NCI-H1092 (cell line): ENCODE results near the gene ADCYAP1.
"Not testable (repeated sequence)": the region's sequence is repeated elsewhere in the genome, so short reads cannot be mapped to it uniquely, and the experiment has no call there.

Experiments used
- DNase-seq: peaks from one replicate; lab custom pipeline; 2025; lab: John Stamatoyannopoulos, UW

ADCYAP1 gene

DNA sequence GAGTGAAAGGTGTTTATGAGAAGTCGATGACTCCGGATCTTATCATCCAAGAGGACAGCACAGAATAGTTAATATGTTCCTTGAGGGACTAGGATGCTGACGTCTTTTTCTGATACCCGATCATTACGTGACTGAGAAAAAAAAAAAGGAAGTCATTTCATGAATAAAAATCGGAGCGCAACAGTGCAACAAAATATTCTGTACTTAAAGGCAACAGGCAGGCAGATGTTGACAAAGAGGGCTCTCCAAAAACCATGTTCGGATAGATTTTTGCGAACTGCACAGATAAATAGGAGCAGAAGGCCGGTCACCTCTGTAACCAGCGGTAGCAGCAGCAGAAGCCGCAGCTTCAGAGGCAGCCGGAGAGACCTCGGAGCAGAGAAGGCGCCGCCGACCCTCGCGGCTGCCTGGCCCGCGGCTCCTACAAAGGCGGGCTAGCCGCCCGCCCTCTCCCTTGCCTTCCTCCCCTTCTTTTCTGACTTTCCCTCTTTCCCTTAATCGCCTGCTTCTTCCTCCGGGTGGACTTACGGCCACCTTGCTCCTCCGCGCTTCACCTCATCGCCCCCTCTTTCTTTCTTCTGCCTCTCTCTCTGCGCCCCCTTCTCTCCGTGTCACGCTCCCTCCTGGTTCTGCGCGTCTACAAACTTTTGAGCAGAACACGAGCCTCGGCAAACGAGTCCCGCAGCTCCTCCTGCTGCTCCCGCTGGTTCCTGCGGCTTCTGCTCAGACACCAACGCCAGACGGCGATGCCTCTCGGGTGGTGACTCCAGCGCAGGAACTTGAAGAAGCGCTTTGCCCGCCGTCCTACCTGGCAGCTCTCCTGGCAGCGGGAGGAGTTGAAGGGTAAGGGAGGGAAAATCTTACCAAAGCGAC is at the start of gene ADCYAP1:
ADCYAP1 (plus strand) TSS at position 654 of the 873 bp plus-strand sequence. CDS start 516 bp downstream, outside the sequence.
- DNase-seq = peak; percentile 32

DNA sequence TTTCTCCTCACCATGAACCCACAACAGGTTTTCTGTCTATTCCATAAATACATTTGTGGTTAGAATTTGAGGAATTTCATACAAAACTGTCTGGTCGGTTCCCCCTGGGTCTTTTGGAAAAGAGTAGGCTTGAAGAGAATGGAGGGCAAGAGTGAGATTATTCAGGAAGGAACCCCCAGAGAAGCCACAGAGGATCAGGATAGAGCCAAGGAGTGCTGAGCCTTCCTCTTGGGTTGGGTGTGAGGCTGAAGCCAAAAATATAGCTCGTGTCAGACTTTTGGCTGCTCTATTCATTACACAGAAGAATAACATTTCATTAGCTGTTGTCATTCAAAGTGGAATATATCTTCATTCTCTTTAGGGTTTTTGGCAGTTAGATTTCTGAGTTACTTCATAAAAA is 46.7 kb upstream of the ADCYAP1 start:
- DNase-seq = no peak

DNA sequence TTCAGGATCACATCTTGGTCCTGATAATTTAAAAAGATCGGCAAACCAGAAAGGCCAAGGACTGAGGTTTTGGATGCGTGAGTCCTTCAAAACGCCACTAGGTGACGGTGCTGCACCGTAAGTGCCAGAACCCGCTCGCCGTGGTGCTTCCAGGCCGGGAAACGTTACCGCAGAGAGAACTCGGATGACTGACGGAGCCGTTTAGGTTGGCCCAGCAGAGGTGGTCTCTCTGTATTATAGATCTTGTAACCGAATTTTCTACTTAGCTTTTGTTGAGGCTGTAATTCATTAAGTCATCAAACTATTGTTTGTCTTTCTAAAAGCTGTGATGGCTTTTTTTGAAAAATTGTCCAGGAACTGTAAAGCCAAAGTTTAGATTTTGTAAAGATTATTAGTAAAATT is 39.8 kb upstream of the ADCYAP1 start:
- peak; percentile 28 for DNase-seq

DNA sequence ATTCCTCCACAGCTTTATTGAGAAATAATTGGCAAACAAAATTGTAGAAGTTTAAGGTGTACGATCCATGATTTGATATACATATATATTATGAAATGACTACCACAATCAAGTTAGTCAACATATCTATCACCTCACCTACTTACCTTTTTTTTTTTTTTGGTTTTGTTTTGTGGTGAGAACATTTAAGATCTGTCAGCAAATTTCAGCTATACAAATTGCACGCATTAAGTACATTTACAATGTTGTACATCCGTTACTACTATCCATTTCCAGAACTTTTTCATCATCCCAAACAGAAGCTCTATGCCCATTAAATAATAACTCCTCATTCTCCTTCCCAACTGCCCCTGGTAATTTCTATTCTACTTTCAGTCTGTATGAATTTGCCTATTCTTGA is 37.4 kb upstream of the ADCYAP1 start:
- DNase-seq = no peak

DNA sequence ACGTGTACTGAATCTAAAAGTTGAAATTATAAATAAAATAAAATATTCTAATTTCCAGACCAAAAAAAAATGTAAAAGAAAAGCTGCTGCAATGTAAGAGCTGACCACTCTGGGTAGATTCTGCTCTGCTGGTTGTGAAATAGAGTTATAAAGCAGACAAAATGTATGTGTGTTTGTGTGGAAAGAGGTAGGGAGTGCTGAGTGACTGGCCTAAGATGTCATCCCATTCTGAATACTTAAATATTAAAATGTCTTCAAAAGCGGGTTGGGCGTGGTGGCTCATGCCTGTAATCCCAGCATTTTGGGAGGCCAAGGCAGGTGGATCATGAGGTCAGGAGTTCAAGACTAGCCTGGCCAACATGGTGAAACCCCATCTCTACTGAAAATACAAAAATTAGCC is 31.2 kb upstream of the ADCYAP1 start:
- not testable (repeated sequence) for DNase-seq

DNA sequence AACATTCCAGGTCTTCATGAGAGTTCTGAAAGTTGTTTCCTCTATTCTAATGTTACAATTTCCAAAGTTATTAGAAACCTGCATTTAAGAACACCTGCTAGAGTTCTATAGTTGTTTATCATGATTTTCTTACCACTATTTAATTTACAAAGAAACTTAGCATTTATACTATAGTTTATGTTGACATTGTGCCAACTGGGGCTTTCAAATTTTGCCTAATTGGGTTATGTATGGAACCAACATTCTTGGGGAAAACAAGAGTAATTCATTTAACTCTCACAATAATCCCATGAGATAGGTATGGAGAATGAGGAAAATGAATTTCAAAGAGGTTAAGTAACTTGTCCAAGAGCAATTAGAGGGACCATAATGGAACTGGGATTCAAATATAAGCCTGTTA is 28.8 kb upstream of the ADCYAP1 start:
- DNase-seq = no peak

DNA sequence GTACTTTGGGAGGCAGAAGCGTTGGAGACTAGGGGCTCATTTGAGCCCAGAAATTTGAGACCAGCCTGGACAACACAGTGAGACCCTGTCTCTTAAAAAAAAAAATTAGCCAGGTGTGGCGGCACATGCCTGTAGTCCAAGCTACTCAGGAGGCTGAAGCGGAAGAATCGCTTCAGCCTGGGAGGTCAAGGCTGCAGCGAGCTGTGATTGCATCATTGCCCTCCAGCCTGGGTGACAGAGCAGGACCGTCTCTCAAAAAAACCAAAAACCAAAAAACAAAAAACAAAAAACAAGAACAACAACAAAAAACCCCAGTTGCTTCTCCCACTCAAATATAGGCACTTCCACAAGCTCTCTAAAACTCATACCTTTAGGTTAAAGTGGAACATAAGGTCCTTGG is 27.4 kb upstream of the ADCYAP1 start:
- no peak for DNase-seq

DNA sequence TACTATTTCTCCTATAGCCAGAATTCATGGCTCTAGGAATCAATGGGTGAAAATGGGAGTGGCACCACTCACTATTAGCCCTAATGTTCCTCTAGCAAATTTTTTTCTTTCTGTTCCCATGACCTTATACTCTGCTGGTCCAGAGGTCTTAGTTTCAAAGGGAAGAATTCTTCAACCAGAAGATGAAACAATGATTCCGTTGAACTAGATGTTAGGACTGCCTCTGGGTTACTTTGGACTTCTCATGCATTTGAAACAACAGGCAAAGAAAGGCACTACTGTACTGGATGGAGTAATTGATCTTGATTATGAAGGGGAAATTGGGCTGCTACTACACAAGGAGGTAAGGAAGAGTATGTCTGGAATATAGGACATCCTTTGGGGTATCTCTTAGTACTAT is 18.6 kb upstream of the ADCYAP1 start:
- DNase-seq = no peak

DNA sequence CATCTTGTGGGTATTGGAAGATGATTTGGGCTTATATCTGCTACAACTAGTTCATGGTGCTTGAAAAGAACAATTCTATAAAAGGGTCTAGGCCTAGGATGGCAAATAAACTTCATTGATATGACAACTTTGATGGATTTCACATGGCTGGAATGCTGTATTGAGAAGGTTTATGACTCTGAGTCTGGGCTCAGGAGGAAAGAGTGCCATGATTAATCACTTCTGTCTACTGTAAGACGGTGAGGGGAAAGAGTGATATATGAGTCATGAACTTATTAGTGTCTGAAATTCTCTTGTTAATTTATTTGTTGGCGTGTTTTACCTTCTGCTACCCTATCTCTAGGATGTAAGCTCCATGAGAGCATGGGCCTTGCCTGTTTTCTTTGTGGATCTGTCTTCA is 17.0 kb upstream of the ADCYAP1 start:
- DNase-seq = no peak

DNA sequence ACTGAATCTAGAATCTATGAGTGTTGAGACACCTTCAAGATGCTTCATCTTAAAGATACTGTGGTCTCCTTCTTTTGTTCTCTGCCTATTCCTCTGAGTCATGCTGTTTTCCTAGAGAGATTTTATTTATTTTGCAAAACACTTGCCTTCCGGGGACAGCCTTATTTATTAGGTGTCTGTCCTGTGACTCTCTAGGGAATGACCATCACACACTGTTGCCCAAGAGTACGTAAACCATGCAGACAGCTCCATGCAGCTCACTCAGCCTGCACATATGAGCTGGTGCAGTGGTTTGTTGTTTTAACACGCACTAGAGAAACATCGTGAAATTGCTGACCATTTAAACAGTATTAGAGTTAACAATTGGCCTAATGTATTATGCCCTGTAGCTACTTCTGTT is 12.4 kb upstream of the ADCYAP1 start:
- DNase-seq = no peak

DNA sequence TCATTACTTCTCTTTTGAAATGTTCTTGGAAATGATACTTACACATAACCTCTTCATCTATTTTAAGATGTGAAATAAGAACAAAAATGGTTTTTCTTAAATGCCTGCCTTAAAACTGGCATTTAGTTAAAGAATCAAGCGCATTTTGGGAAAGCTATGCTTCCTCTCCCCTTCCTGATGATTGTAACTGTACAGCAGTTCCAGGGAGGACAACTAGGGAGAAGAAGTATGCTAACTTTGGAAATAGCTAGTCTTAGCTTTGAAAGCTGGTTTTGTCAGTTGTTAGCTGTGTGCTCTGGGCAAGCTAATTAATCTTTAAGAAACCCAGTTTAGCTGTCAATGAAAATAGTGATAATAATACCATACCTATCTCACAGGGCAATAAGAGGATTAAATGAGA is 8.4 kb upstream of the ADCYAP1 start:
- no peak for DNase-seq

DNA sequence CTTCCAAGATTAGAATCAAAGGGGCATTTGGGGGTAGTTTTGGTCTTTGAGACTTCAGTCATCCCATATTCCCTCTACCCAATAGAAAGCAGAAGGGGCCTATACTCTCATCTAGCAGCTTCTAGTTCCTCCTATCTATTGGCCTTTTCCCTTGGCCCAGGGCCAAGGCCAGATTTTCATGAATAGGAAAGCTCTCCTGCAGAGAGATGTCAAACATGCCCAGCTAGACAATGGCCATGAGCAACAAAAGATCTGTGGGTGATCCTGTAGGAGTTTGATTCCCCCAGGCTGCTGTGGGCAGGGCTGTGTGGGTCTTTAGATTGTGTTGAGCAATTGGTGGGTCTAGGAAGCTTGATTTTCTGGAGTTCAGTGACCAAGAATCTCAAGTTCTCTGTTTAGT is 2.9 kb upstream of the ADCYAP1 start:
- no peak for DNase-seq

DNA sequence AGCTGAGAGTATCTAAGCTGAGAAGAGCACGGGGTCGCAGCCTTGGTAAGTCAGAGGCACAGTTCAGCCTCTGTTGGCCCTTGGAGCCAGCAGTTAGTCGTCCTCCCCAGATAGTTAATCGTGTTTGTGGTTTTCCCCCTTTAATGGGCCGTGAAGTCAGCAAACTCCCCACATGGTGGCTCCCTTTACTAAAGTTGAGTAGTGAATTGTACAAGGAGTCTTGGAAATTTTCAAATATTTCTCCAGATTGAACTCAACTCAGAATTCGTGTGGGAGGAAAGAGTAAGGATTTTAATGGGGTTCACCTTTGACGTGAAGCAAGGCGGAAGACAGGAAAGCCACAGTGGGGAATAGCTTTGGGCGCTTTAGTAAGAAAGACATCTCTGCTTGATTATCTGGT is 2.4 kb upstream of the ADCYAP1 start:
- peak; percentile 15 for DNase-seq

DNA sequence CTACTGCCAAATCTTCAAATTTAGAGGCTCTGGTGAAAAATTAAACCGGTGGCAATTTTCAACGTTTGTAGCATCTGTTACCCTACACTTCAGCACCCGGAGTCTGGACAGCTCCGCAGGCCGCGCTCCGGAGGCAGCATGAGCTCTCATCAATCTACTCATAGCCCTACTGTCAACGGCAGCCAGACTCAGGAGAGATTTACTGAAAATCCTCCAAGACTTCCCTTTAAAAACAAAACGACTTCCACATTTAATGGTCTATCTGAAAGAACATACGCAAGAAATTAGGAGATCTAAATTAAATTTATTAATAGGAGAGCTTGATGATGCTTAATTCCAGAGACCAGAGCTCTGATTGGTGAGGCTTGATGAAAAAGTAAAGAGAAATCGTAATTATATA is 970 bp upstream of the ADCYAP1 start:
- no peak for DNase-seq

DNA sequence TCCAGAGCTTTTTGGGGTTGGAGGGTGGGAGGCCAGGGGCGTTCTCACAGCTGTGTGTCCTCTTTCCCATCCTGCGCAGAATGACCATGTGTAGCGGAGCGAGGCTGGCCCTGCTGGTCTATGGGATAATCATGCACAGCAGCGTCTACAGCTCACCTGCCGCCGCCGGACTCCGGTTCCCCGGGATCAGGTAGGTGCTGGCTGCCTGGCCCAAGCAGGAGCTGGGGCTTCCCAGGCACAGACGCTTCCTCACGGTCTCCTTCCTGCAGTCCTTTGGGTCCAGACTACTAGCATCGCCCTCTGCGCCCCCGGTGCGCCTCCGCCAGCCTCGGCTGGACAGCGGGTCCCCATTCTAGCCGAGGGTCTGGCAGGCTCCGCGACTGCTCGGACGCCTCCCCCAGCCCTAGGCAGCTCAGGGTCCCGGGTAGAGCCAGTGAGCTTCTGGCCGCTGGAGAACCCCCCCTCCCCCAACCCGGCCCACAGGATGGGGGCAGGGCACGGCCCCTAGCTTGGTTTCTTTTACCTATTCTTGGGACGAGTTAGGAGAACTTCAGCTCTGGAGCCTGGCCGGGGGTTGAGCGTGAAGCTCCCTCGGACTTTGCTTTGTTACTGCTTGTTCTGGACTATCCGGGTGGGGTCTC is 756 bp downstream of the ADCYAP1 start:
- no peak for DNase-seq

DNA sequence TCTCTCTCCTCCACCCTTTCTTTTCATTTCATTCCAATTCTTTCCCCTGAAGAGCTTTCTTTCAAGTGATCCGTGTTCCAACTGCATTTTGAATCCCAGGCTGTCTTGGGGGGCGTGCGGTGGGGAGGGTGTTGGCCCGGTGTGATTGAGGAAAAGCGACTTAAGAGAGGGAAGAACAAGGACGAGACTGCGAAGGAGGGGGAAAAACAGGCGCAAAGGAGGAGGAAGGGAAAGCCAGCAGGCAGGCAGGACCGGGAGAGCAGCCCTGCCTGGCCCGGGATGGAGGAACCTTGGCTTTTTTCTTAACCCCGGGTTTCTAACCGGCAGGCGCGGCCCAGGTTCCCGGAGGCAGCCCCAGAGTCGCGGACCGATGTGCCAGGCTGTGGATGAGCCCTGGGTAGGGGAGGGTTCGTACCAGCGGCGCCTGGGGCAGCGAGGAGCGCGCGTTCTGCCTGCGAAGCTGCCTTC is 1.3 kb downstream of the ADCYAP1 start:
- no peak for DNase-seq

DNA sequence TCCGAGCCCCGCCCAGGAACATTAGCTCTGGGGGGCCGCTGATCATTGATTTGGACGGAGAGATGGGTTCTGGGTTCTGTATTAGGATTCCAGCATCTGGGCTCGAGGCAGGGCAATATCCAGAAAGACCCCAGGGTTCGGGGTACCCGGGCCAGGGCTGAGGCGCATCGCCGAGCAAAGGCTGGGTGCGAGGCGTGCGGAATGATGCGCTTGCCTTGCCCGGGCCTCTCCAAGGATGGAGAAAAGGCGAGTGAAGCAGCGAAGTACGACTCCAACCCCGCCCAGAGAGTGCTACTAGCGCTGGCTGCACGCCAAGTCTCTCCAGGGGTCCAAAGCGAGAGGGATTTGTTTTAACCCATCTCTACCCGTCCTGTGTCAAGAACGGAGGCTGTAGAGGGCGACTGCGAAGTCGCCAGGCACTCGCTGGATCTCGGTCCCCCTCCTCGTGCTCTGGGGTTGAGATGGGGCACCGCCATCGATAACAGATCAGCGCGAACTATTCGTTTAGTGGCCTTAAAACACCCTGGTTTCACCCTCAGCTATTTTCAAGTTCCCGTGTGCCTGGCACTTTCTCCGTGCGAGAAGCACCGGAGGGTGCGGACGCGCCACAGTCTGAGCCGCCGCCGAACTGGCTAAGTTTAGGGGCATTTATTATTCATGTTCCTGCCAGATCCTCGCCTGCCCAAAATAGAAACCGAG is 1.9 kb downstream of the ADCYAP1 start:
- DNase-seq = peak; percentile 14

DNA sequence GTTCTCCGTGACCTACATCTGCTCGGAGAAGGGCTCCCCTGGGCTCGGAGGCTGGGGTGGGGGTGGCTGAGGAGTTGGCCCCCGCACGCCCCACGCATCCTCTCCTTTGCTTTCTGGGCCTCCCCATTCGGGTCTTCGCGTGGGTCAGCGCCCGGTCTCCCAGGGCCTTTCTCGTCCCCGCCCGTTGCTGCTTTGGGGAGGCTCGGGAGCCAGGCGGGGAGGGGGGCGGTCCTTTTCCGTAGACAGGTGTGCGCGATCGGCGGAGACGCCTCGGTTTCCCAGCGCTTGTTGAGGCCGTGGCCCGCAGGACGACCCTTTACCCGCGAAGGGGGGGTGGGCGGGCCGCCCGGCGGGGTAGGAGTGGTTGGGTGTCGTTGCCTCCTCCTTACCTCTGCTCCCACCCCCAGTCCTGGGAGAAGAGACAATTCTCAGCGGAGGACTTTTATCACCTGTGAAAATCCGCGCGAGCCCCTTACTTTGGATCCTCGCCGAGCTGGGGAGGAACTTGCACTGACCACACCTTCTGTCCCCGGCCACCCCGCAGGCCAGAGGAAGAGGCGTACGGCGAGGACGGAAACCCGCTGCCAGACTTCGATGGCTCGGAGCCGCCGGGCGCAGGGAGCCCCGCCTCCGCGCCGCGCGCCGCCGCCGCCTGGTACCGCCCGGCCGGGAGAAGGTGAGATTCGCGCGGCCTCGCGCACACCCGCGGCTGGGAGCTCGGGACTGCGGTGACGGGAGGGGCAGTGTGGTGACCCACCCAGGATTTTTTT is 2.6 kb downstream of the ADCYAP1 start:
- DNase-seq = peak; percentile 35

DNA sequence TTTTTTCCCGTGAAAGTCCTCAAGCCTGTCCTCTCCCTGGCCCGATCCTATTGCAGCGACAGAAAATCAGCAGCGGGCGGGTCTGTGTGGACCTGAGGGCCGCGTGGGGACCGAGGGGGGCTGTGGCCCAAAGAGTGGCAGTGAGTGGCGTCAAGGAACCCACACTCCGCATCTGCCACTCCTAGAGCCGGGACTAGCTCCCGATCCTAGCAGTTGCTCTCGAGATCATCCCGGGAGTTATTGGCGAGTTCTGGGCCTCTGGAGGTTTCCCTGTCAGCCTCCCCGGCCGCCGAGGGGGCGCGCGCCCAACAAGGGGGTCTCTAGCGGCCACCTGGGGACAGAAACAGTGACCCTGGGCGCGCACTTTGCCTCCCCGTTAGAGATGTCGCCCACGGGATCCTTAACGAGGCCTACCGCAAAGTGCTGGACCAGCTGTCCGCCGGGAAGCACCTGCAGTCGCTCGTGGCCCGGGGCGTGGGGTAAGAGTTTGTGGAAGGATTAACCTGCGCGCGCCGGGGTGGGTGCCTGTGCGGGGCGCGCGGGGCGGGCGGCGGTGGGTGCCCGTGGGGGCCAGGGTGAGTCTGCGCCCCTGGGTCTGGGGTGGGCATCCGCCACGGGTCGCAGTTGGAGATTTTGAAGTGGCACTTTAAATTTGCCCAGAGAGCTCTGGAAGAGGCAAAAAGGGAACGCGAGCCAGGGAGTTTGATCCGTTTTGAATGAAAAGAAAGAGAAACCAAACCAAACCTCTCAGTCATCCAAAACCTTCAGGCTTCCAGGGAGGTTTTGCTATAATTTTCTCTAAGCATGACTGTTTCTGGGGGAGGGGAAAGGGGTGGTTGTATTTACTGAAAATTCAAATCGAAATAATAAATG is 3.5 kb downstream of the ADCYAP1 start:
- no peak for DNase-seq

DNA sequence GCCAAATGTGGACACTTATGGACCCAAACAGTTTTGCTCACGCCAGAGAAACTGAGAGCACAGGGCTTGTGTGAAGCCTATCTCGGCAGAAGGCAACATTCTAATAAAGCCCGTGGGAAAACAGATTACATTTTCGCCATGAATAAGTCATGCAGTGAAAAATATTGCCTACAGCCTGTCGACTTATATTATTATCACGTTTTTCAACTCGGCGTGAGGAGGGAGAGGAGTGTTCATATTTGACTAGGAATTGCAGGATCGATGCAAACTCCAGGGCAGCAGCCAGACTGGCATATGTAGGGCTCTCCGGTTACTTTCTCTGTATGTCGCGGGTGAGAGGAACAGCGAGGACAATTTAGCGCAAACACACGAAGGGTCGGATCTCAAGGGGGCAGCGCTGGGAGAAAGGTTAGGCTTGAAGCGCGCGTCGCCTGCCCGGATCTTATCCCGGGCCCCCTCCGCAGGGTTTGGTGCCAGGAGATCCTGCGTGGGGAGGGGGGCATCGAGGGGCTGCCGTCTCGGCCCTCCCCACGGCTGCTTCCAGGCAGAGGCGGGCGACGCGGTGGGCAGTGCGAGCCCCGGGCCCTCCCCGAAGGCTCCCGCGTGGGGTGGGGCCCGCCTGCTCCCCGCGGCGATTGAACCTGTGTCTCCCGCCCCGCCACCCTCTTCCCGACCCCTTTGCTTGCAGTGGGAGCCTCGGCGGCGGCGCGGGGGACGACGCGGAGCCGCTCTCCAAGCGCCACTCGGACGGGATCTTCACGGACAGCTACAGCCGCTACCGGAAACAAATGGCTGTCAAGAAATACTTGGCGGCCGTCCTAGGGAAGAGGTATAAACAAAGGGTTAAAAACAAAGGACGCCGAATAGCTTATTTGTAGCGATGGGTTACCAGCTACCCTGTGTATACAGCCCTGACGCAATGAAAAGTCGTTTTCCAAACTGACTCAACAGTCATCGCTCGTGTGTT is 4.4 kb downstream of the ADCYAP1 start:
- peak; percentile 45 for DNase-seq
